HG02678 (cell line): ENCODE data around the gene CAV2.

ENCODE experiments used
- ATAC-seq: cut with Tn5 transposase; IDR thresholded peaks from one replicate; pipeline ENCODE4 v1.9.1; 2021; ENCODE audit warnings: mild to moderate bottlenecking, moderate library complexity; ENCODE audit not compliant: unreplicated experiment

Gene CAV2

DNA sequence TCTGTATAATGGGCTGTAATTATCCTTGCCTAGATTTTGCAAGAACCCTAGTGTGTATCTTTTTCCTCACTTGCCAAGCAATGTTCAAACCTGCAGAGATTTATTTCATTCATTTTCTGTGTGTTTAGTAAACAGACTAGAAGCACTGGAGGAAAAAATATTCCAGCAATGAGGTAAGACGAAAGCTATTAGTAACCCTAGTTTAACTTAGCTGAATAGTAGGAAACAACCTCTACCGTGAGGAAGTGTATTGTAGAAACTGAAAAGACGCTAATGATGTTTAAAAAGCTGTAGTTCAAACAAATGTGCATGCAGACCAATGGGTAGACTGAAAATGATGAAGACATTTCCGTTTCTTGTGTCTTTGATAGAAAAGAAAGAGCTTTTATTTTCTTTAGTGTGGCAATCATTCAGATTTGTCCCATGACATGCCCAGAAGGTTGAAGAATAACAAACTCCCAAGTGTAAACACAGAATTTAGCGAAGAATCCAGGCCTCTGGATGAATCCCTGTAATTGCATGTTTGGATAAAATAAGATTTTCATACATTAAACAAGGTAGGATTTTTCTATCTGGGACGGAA lies 46.0 kb downstream of the CAV2 start:
- ATAC-seq, result no peak

GRCh38 chr7:116546054-116546453 lies 46.5 kb downstream of the CAV2 start:
- ATAC-seq, result no peak

- ATAC-seq, result no peak
Observed at GRCh38 chr7:116546916-116547315, 47.4 kb downstream of the CAV2 start.

DNA sequence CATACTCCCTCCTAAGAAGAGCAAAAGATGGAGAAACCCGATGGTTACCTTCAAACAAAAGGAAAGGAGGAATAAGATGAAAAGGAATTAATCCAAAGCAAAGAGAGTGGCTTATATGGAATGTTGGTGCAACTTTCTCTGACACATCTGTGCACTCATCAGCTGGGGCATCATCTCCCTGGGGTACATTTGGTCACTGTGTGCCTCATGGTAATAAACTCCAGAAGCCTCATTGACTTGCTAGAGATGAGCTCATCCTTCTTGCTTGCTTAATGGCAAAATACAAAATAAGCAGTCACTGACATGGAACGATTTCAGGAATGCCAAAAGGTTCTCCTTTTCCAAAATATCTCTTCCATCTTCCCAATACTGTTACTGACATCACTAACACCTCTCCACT lies 47.8 kb downstream of the CAV2 start:
- no peak for ATAC-seq

DNA sequence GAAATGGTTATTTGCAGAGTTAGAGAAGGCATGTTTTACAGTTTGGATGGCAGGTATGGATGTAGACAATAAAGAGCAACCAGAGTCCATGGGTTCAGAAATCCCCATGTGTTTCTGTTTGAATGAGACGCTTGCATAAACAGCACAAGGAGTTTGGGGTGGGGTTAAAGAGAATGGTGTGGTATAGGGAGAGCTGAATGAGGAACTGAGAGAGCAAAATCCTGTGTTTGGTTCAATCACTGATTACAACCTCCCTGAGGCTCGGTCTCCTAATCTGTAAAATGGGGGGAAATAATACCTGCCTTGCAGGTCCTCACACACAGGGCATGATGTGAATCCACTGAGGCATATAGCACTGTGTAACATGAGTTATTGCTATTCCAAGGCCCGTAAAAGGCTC lies 49.0 kb downstream of the CAV2 start:
- peak; percentile 86 for ATAC-seq

DNA sequence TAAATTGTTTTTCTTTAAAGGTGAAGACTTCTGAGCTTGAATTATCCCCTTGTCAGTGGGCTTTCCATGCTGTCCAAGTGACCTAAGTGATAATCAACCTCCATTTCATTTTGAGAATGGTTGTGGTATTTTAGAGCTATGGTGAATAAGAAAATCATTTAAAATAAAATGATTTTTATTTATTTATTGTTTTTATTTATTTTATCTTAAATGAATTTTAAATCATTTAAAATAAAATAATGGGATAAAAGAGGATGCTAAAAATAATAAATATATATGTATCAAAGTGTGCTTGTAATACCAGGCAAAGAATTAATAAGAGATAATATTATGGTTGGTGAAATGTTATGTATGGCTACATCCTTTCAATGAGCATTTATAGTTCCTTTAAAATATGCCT lies 49.8 kb downstream of the CAV2 start:
- no peak for ATAC-seq

- ATAC-seq, result no peak
Observed at GRCh38 chr7:116551692-116552091, 52.2 kb downstream of the CAV2 start.

GRCh38 chr7:116552602-116553001 lies 53.1 kb downstream of the CAV2 start:
- no peak for ATAC-seq

GRCh38 chr7:116553168-116553964 lies 53.8 kb downstream of the CAV2 start:
- no peak for ATAC-seq

- no peak for ATAC-seq
Observed at GRCh38 chr7:116554436-116554835, 54.9 kb downstream of the CAV2 start.

DNA sequence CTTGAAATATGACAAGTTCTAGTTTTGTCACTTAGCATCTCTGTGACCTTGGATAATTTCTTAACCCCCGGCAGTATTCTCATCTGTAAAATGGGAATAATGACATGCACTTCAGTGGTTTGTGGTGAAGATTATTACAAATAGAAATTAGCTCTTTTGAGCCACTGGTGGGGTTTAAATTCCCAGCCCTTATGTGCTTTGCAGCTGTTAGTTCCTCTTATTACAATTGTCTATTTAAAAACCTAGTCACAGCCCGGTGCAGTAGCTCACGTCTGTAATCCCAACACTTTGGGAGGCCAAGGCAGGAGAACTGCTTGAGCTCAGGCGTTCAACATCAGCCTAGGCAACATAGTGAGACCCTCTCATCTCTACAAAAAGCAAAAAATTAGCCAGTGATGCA lies 55.4 kb downstream of the CAV2 start:
- ATAC-seq, result no peak

DNA sequence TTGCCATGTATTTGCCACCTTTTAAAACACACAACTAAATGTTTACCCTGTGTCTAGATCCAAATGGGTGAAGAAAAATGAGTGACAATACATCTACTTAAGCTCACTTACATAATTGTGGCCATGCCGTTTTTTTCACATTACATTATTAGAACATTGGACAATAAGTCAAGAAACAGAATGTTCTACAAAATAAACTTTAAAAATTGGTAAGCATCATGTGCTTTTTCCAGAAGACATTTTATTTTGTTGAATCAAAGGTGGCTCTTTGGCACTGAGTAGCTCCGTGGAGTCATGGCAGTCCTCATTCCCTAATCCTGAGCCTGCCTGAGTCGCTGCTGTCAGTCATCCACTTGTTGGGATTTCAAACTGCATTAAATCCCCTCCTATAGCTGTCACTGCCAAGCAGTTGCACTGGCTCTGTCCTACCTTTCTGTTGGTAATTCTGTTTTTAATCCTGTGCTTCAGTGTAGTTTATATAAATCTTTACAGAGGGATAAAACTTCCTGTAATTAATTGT lies 57.6 kb downstream of the CAV2 start:
- ATAC-seq, result no peak

DNA sequence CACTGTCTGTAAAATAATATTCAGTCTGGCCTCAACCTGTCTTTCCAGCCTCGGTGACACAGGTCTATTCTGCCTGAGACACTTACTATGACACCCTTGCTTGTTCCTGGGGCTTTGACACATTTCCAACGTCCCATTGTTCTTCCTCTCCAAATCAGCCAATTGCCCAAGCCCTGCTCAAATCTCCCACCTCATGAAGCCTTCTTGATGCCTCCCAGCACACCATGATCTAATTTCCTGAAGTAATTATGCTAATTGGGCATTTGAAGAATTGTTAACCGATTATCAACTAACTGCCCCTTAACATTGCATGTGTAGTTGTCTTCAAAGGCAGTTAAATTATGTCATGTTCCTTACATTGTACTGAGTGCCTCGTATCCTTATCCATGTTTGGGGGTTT lies 58.4 kb downstream of the CAV2 start:
- ATAC-seq, result no peak
